Gastroesophageal sphincter (tissue), 4 donors: ENCODE measurements around the gene KAT8. TPM values are rescaled to one million over a fixed set of nuclear protein-coding genes. Genes with fewer than 3 reads are reported as not detected.

Source experiments
- ATAC-seq: fragments of 150-250 bp; one replicate; pipeline ENCODE4 v1.9.1; 2016; ENCODE audit warnings: mild to moderate bottlenecking, moderate library complexity
- H3K27ac ChIP-seq, 4 donors: fragments of 200-600 bp; sonication (generic) in 3 of 4; 1 replicate in 3 of 4; 2 replicates in 1 of 4; pipeline ENCODE4 v1.5.1; 2016 to 2019
- H3K27me3 ChIP-seq: fragments of 200-600 bp; sonication (generic); one replicate; pipeline ENCODE4 v1.5.1; 2019
- H3K36me3 ChIP-seq, 2 donors: fragments of 200-600 bp; sonication (generic); one replicate each; pipeline ENCODE4 v1.5.1; 2019; ENCODE audit warnings: control low read depth in 1 of 2
- H3K4me1 ChIP-seq, 3 donors: fragments of 200-600 bp; sonication (generic); 1 replicate in 2 of 3; 2 replicates in 1 of 3; pipeline ENCODE4 v1.5.1; 2016 to 2019; ENCODE audit warnings: control low read depth in 2 of 3
- H3K4me3 ChIP-seq, 2 donors: fragments of 200-600 bp; sonication (generic); one replicate each; pipeline ENCODE4 v1.5.1; 2019; ENCODE audit warnings: mild to moderate bottlenecking in 1 of 2, moderate library complexity in 1 of 2
- H3K9me3 ChIP-seq, 3 donors: fragments of 200-600 bp; sonication (generic); one replicate each; pipeline ENCODE4 v1.5.1; 2017 to 2019; ENCODE audit warnings: control low read depth in 2 of 3
- CTCF ChIP-seq, 4 experiments: fragments of 200-600 bp in 2 of 4; fragments of 450-650 bp in 2 of 4; sonication (generic) in 1 of 4; IDR thresholded peaks; one replicate each; pipeline ENCODE4 v1.5.1; 2017 to 2019; ENCODE audit warnings: antibody characterized with exemption in 4 of 4, mild to moderate bottlenecking in 2 of 4, moderate library complexity in 2 of 4
- EP300 ChIP-seq: sonication (generic); formaldehyde crosslinking; IDR thresholded peaks from one replicate; pipeline ENCODE4 v1.6.1; 2017; ENCODE audit warnings: antibody characterized with exemption, mild to moderate bottlenecking
- POLR2A ChIP-seq, 2 donors: fragments of 450-650 bp; IDR thresholded peaks; one replicate each; pipeline ENCODE4 v1.6.1; 2017; ENCODE audit warnings: antibody characterized with exemption in 2 of 2, mild to moderate bottlenecking in 2 of 2, moderate library complexity in 1 of 2
- POLR2AphosphoS5 ChIP-seq: sonication (generic); formaldehyde crosslinking; IDR thresholded peaks from one replicate; pipeline ENCODE4 v1.6.1; 2017; ENCODE audit warnings: antibody characterized with exemption
- WGBS, 2 donors: methylation state at CpG; one replicate each; pipeline ENCODE4 v1.1.5; 2018; ENCODE audit warnings: low coverage in 1 of 2; 5-methylcytosine and 5-hydroxymethylcytosine counted together
- total RNA-seq, 4 donors: library from RNA; depleted of rRNA; stranded (reverse); fragments of >200 nt; gene quantifications; one replicate each; pipeline ENCODE4 v1.1.0, GENCODE V29; 2016

Gene KAT8
- total RNA-seq, 4 donors from 2014 or later, result 65.6 to 81.4 (median 72.3) TPM

DNA sequence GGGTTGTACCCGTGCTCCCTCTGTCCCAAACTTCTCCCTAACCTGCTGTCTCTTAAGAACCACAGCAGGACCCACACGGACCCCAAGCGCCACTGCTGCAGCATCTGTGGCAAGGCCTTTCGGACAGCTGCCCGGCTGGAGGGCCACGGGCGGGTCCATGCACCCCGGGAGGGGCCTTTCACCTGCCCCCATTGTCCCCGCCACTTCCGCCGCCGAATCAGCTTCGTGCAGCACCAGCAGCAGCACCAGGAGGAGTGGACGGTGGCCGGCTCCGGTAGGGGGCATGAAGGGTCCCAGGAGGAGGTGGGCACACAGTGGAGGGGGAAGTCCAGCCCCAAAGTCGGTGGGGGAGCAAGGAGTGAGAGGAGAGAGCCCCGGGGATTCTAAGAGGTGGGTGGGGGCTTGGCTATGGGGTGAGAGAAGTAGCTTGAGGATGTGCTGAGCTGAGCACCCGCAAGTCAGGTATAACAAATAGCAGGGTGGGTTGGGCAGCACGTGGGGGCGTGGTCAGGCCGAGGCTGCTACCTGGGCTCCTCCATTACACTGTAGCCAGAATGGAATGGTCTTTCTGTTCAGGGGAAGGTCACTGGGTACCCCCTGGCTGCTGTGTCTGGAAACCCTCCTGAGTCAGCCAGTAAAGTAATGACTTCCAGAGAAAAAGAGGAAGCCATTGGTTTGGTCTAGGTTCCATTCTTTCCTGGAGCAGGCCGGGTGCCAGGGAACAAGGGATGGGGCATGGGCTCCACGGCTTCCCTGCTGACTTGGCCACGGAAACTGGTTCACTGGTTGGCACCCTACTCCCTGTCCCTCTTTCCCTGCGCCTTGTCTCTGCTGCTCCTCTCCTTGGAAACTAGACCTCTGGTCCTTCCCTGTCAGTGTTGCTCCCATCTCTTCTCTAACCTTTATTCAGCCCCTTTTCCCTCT, 35.8 kb upstream of the KAT8 start:
- H3K9me3 ChIP-seq, result no peaks in the 10 kb centered on the region
- WGBS, 2 donors, result 60 to 82% methylated on average over 4 to 17 of the region's 26 CpGs
- H3K4me3 ChIP-seq, result no peak overlapping the region
- no peaks in the 10 kb centered on the region for H3K27me3 ChIP-seq
- H3K4me1 ChIP-seq, result peaks cover 0 to 25% (median 3%) of the 10 kb centered on the region in 3 donors
- no peak for ATAC-seq
- TF ChIP-seq POLR2AphosphoS5 (no peak), CTCF (IDR thresholded peaks at IDR 0.05) (no peak), POLR2A (IDR thresholded peaks at IDR 0.05) (no peak), EP300 (no peak)
- H3K27ac ChIP-seq, result no peak overlapping the region
- H3K36me3 ChIP-seq, result peaks cover 0 to 100% of the 10 kb centered on the region in 2 donors

- ATAC-seq, result no peak
- Histone ChIP-seq H3K4me1 (peaks cover 0 to 25% (median 3%) of the 10 kb centered on the region in 3 donors), H3K27me3 (no peaks in the 10 kb centered on the region), H3K36me3 (peaks cover 0 to 100% of the 10 kb centered on the region in 2 donors), H3K9me3 (no peaks in the 10 kb centered on the region), H3K4me3 (no peak overlapping the region), H3K27ac (no peak overlapping the region)
- TF ChIP-seq POLR2AphosphoS5 (no peak), POLR2A (IDR thresholded peaks at IDR 0.05) (no peak), CTCF (IDR thresholded peaks at IDR 0.05) (no peak), EP300 (no peak)
- 20 to 71% methylated on average over 1 to 6 of the region's 14 CpGs for WGBS, 2 donors
Observed at GRCh38 chr16:31082368-31083045, 35.0 kb upstream of the KAT8 start.

GRCh38 chr16:31083081-31083480, 34.4 kb upstream of the KAT8 start:
- Histone ChIP-seq H3K9me3 (no peaks in the 10 kb centered on the region), H3K27ac (no peak overlapping the region), H3K4me1 (peaks cover 0 to 25% (median 3%) of the 10 kb centered on the region in 3 donors), H3K36me3 (peaks cover 0 to 100% of the 10 kb centered on the region in 2 donors), H3K27me3 (no peaks in the 10 kb centered on the region), H3K4me3 (no peak overlapping the region)
- no peak for TF ChIP-seq CTCF (IDR thresholded peaks at IDR 0.05)
- WGBS, 2 donors, result 38 to 90% methylated on average over 2 to 7 of the region's 9 CpGs
- no peak for ATAC-seq

GRCh38 chr16:31083556-31083955, 33.9 kb upstream of the KAT8 start:
- no peak for ATAC-seq
- Histone ChIP-seq H3K4me3 (no peak overlapping the region), H3K9me3 (no peaks in the 10 kb centered on the region), H3K27me3 (no peaks in the 10 kb centered on the region), H3K4me1 (peaks cover 0 to 25% (median 3%) of the 10 kb centered on the region in 3 donors), H3K27ac (no peak overlapping the region), H3K36me3 (peaks cover 0 to 100% of the 10 kb centered on the region in 2 donors)
- TF ChIP-seq POLR2AphosphoS5, result no peak
- 60% methylated on average over 2 of the region's 5 CpGs; no CpG with 5 or more reads in 1 of the 2 donors for WGBS, 2 donors

DNA sequence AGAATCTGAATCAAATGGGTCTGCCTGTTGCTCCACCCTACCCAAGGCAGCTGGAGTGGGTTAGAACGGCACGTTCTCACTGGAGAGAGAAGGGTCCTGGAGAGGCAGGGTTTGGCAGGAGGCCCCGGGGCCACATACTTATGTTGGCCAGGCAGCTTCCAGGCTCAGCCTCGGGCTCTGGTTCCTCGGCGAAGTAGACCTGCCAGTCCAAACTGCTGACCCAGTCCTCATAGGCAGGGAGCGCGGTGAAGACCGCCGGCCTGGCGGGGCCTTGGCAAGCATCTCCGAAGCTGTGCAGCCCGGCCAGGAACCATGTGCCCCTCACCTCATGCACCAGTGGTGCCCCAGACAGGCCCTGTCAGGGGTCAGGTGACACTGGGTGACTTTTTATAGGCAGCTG, 33.5 kb upstream of the KAT8 start:
- Histone ChIP-seq H3K27ac (no peak overlapping the region), H3K36me3 (peaks cover 0 to 100% of the 10 kb centered on the region in 2 donors)
- no peak for ATAC-seq

More for the DNA sequence above, 33.5 kb upstream of the KAT8 start:
- no peak overlapping the region for H3K4me3 ChIP-seq
- WGBS, 2 donors, result 17% methylated on average over 2 of the region's 13 CpGs; no CpG with 5 or more reads in 1 of the 2 donors
- TF ChIP-seq EP300, result no peak
- no peak for TF ChIP-seq POLR2AphosphoS5
- TF ChIP-seq CTCF (IDR thresholded peaks at IDR 0.05), result no peak
- TF ChIP-seq POLR2A (IDR thresholded peaks at IDR 0.05), result no peak
- peaks cover 0 to 25% (median 3%) of the 10 kb centered on the region in 3 donors for H3K4me1 ChIP-seq
- no peaks in the 10 kb centered on the region for H3K9me3 ChIP-seq
- H3K27me3 ChIP-seq, result no peaks in the 10 kb centered on the region
